Right lobe of liver (tissue), 6 donors: Measurements from ENCODE around the gene LEKR1. TPM values are rescaled to one million over a fixed set of nuclear protein-coding genes. Genes with fewer than 3 reads are reported as not detected.

Experiments used
- ATAC-seq, 4 donors: fragments of 200-7000 bp; cut with Tn5 transposase; one replicate each; pipeline ENCODE4 v1.9.1; 2020; ENCODE audit warnings: mild to moderate bottlenecking in 4 of 4, moderate library complexity in 4 of 4
- DNase-seq, 3 donors: peaks; one replicate each; pipeline ENCODE4 v3.0.0-alpha.2; 2020
- H3K27ac ChIP-seq, 3 donors: fragments of 200-600 bp; one replicate each; pipeline ENCODE4 v1.8.0; 2022
- H3K27me3 ChIP-seq, 2 donors: fragments of 200-600 bp; one replicate each; pipeline ENCODE4 v1.8.0; 2022
- H3K36me3 ChIP-seq, 4 donors: fragments of 200-600 bp; sonication (generic) in 1 of 4; one replicate each; pipeline versions ENCODE4 v1.5.1 to v1.8.0; 2017 to 2022; ENCODE audit warnings: control low read depth in 1 of 4
- H3K4me1 ChIP-seq, 4 donors: fragments of 200-600 bp; sonication (generic) in 1 of 4; one replicate each; pipeline versions ENCODE4 v1.5.1 to v1.8.0; 2017 to 2022; ENCODE audit warnings: control low read depth in 1 of 4
- H3K4me3 ChIP-seq, 3 donors: fragments of 200-600 bp; one replicate each; pipeline ENCODE4 v1.8.0; 2022
- H3K9me3 ChIP-seq, 4 donors: fragments of 200-600 bp; sonication (generic) in 1 of 4; one replicate each; pipeline versions ENCODE4 v1.5.1 to v1.8.0; 2017 to 2022; ENCODE audit warnings: control low read depth in 1 of 4
- CTCF ChIP-seq, 4 donors: fragments of 200-600 bp in 3 of 4; fragments of 450-650 bp in 1 of 4; IDR thresholded peaks; one replicate each; pipeline versions ENCODE4 v1.5.1 to v1.8.0; 2016 to 2022; ENCODE audit warnings: antibody characterized with exemption in 4 of 4, mild to moderate bottlenecking in 2 of 4
- POLR2A ChIP-seq: fragments of 450-650 bp; IDR thresholded peaks from one replicate; pipeline ENCODE4 v1.6.1; 2017; ENCODE audit warnings: antibody characterized with exemption, mild to moderate bottlenecking
- WGBS: methylation state at CpG from one replicate; pipeline ENCODE4 v1.1.6; 2018; ENCODE audit warnings: low coverage, low lambda C conversion rate; ENCODE audit not compliant: insufficient coverage; ENCODE audit errors: missing lambda C conversion rate; 5-methylcytosine and 5-hydroxymethylcytosine counted together
- intact Hi-C, 2 donors: fragments of 100-400 bp; cut with DNase I; formaldehyde crosslinking; loops; one replicate each; pipeline versions ENCODE4 v1.11.2 to v1.14.1; 2022
- total RNA-seq, 6 experiments: library from RNA; depleted of rRNA in 2 of 6; stranded (reverse); fragments of >200 nt in 2 of 6; fragmentation: NEBNext Ultra II Directional in 3 of 6; extraction: Animal tissue kit (Norgen Biotek cat#: 25700) in 3 of 6; gene quantifications; one replicate each; pipeline versions ENCODE4 v1.1.0 to v1.2.4, GENCODE V29; 2016 to 2023
- donor health status: DM: no; HTN: yes; CAD: no.
- donor health status: DM: no; HTN: no; CAD: no.
- donor health status: DM: no; HTN: no; CAD: no.
- donor health status: DM: no; HTN: yes; CAD: no.
- donor health status: DM: no; HTN: yes; CAD: no.

Gene LEKR1
- total RNA-seq, 6 experiments from 2014 or later = 0.49 to 1.4 (median 0.74) TPM; not detected in 2

- Histone ChIP-seq H3K27me3 (no peaks in the 10 kb centered on the region), H3K4me1 (no peaks in the 10 kb centered on the region), H3K4me3 (no peak overlapping the region), H3K27ac (no peak overlapping the region), H3K36me3 (no peaks in the 10 kb centered on the region), H3K9me3 (no peaks in the 10 kb centered on the region)
- TF ChIP-seq CTCF (IDR thresholded peaks at IDR 0.05) = no peak
- no peak for TF ChIP-seq POLR2A
- DNase-seq (no peak), ATAC-seq (no peak)
- intact Hi-C loops = no loop called here
Observed at GRCh38 chr3:157040456-157040855, 214.3 kb downstream of the LEKR1 start.

GRCh38 chr3:157042226-157042625 lies 216.1 kb downstream of the LEKR1 start:
- 100% methylated on average over 2 of the region's 2 CpGs for WGBS
- no peaks in the 10 kb centered on the region for H3K36me3 ChIP-seq
- H3K27ac ChIP-seq = no peak overlapping the region
- no peaks in the 10 kb centered on the region for H3K9me3 ChIP-seq
- peak in 1 of 4 donors; percentile 33 for ATAC-seq
- no peak overlapping the region for H3K4me3 ChIP-seq
- no peak for DNase-seq
- no peaks in the 10 kb centered on the region for H3K4me1 ChIP-seq
- intact Hi-C loops = no loop called here
- TF ChIP-seq POLR2A (no peak), CTCF (IDR thresholded peaks at IDR 0.05) (no peak)
- no peaks in the 10 kb centered on the region for H3K27me3 ChIP-seq

GRCh38 chr3:157043771-157044170 lies 217.6 kb downstream of the LEKR1 start:
- intact Hi-C loops = no loop called here
- ATAC-seq = no peak
- H3K36me3 ChIP-seq = no peaks in the 10 kb centered on the region
- H3K27ac ChIP-seq = no peak overlapping the region
- TF ChIP-seq CTCF (IDR thresholded peaks at IDR 0.05) (no peak), POLR2A (no peak)
- no peak for DNase-seq
- H3K4me1 ChIP-seq = no peaks in the 10 kb centered on the region
- no peak overlapping the region for H3K4me3 ChIP-seq
- WGBS = 53% methylated on average over 1 of the region's 1 CpG
- no peaks in the 10 kb centered on the region for H3K9me3 ChIP-seq
- no peaks in the 10 kb centered on the region for H3K27me3 ChIP-seq

- ATAC-seq (no peak), DNase-seq (no peak)
- Histone ChIP-seq H3K27ac (no peak overlapping the region), H3K36me3 (no peaks in the 10 kb centered on the region), H3K4me3 (no peak overlapping the region), H3K9me3 (no peaks in the 10 kb centered on the region), H3K4me1 (no peaks in the 10 kb centered on the region), H3K27me3 (no peaks in the 10 kb centered on the region)
- no peak for TF ChIP-seq POLR2A
- TF ChIP-seq CTCF (IDR thresholded peaks at IDR 0.05) = no peak
- WGBS = 59% methylated on average over 12 of the region's 12 CpGs
- intact Hi-C loops = no loop called here
Observed at GRCh38 chr3:157045238-157045850, 219.2 kb downstream of the LEKR1 start.

- WGBS = 69% methylated on average over 1 of the region's 1 CpG
- Histone ChIP-seq H3K27ac (no peak overlapping the region), H3K4me3 (no peak overlapping the region), H3K27me3 (no peaks in the 10 kb centered on the region), H3K4me1 (no peaks in the 10 kb centered on the region), H3K36me3 (no peaks in the 10 kb centered on the region), H3K9me3 (no peaks in the 10 kb centered on the region)
- ATAC-seq (no peak), DNase-seq (no peak)
- no peak for TF ChIP-seq CTCF (IDR thresholded peaks at IDR 0.05)
- no peak for TF ChIP-seq POLR2A
- intact Hi-C loops = no loop called here
Observed at GRCh38 chr3:157046520-157046919, 220.4 kb downstream of the LEKR1 start.
